HEK293 (cell line): ENCODE results near the gene BLOC1S1.
A peak's percentile ranks its signal among the peaks of the same experiment; 100 is the strongest.

Source experiments
- CTCF ChIA-PET: fragments of 350-600 bp; formaldehyde crosslinking; extraction: SDS; loops from one replicate; lab custom pipeline; 2021; ENCODE audit warnings: antibody characterized with exemption; lab: Yijun Ruan, JAX
- POLR2A ChIA-PET: fragments of 300-600 bp; formaldehyde crosslinking; extraction: SDS; loops from one replicate; lab custom pipeline; 2020; ENCODE audit warnings: antibody characterized with exemption, inconsistent platforms; lab: Yijun Ruan, JAX
- H3K27ac ChIP-seq: fragments of 200-500 bp; sonication (Bioruptor generic); 2 replicates; pipeline ENCODE4 v1.5.1; 2014; ENCODE audit warnings: low read depth, low read length, control low read depth, inconsistent platforms; ENCODE audit errors: extremely low read depth
- H3K36me3 ChIP-seq, 2 experiments: fragments of 200-500 bp in 1 of 2; sonication (Bioruptor generic) in 1 of 2; 1 replicate in 1 of 2; 2 replicates in 1 of 2; pipeline ENCODE4 v1.5.1; 2014 to 2017; ENCODE audit warnings: inconsistent platforms in 2 of 2, low read length in 2 of 2; ENCODE audit not compliant: control insufficient read depth in 2 of 2, insufficient read depth in 1 of 2
- H3K4me1 ChIP-seq: fragments of 200-500 bp; sonication (Bioruptor generic); 2 replicates; pipeline ENCODE4 v1.5.1; 2014; ENCODE audit warnings: mild to moderate bottlenecking, low read length, inconsistent platforms; ENCODE audit not compliant: control insufficient read depth, insufficient read depth
- H3K4me3 ChIP-seq: 2 replicates; pipeline ENCODE4 v1.5.1; 2011; ENCODE audit warnings: low read depth, mild to moderate bottlenecking, control low read depth, low read length, moderate library complexity
- H3K9me3 ChIP-seq: fragments of 200-500 bp; sonication (Bioruptor generic); 2 replicates; pipeline ENCODE4 v1.5.1; 2014; ENCODE audit warnings: low read depth, low read length, inconsistent platforms; ENCODE audit not compliant: control insufficient read depth, insufficient read depth
- KLF16 ChIP-seq: fragments of 450-650 bp; formaldehyde crosslinking; IDR thresholded peaks from 2 replicates; pipeline ENCODE4 v1.5.1; 2017; ENCODE audit warnings: missing biosample characterization, missing genetic modification characterization
- MEIS1 ChIP-seq: sonication (generic); formaldehyde crosslinking; IDR thresholded peaks from 2 replicates; pipeline ENCODE4 v1.8.1; 2022; ENCODE audit warnings: missing genetic modification reagents, mild to moderate bottlenecking, borderline replicate concordance
- MYNN ChIP-seq: fragments of 450-650 bp; formaldehyde crosslinking; IDR thresholded peaks from 2 replicates; pipeline ENCODE4 v1.5.1; 2016; ENCODE audit warnings: missing biosample characterization, missing genetic modification characterization, borderline replicate concordance
- SP2 ChIP-seq: fragments of 450-650 bp; formaldehyde crosslinking; IDR thresholded peaks from 2 replicates; pipeline ENCODE4 v1.5.1; 2016; ENCODE audit warnings: missing biosample characterization, missing genetic modification characterization
- SP3 ChIP-seq: fragments of 450-650 bp; formaldehyde crosslinking; IDR thresholded peaks from 2 replicates; pipeline ENCODE4 v1.5.1; 2016; ENCODE audit warnings: missing biosample characterization, missing genetic modification characterization
- ZBTB20 ChIP-seq: fragments of 450-650 bp; formaldehyde crosslinking; IDR thresholded peaks from 2 replicates; pipeline ENCODE4 v1.5.1; 2016; ENCODE audit warnings: missing biosample characterization, missing genetic modification characterization
- ZBTB48 ChIP-seq: fragments of 450-650 bp; formaldehyde crosslinking; IDR thresholded peaks from 2 replicates; pipeline ENCODE4 v1.5.1; 2016; ENCODE audit warnings: missing biosample characterization, missing genetic modification characterization
- ZNF175 ChIP-seq: fragments of 450-650 bp; formaldehyde crosslinking; IDR thresholded peaks from 2 replicates; pipeline ENCODE4 v1.5.1; 2016; ENCODE audit warnings: missing biosample characterization, missing genetic modification characterization
- ZNF366 ChIP-seq: fragments of 450-650 bp; formaldehyde crosslinking; conservative IDR thresholded peaks from 2 replicates; pipeline ENCODE4 v1.5.1; 2016; ENCODE audit warnings: missing biosample characterization, missing genetic modification characterization
- ZNF394 ChIP-seq: fragments of 450-650 bp; formaldehyde crosslinking; IDR thresholded peaks from 2 replicates; pipeline ENCODE4 v1.5.1; 2016; ENCODE audit warnings: missing biosample characterization, missing genetic modification characterization, mild to moderate bottlenecking, moderate library complexity, borderline replicate concordance
- ZNF433 ChIP-seq: fragments of 450-650 bp; formaldehyde crosslinking; IDR thresholded peaks from 2 replicates; pipeline ENCODE4 v1.5.1; 2016; ENCODE audit warnings: missing biosample characterization, missing genetic modification characterization, low read depth
- ZNF514 ChIP-seq: fragments of 450-650 bp; formaldehyde crosslinking; IDR thresholded peaks from 2 replicates; pipeline ENCODE4 v1.5.1; 2016; ENCODE audit warnings: missing biosample characterization, missing genetic modification characterization
- ZNF555 ChIP-seq: fragments of 450-650 bp; formaldehyde crosslinking; conservative IDR thresholded peaks from 2 replicates; pipeline ENCODE4 v1.5.1; 2017; ENCODE audit warnings: missing biosample characterization, mild to moderate bottlenecking, missing genetic modification characterization, inconsistent platforms
- ZNF585B ChIP-seq: fragments of 450-650 bp; formaldehyde crosslinking; IDR thresholded peaks from 2 replicates; pipeline ENCODE4 v1.5.1; 2016; ENCODE audit warnings: missing biosample characterization, missing genetic modification characterization
- ZNF623 ChIP-seq: fragments of 450-650 bp; formaldehyde crosslinking; IDR thresholded peaks from 2 replicates; pipeline ENCODE4 v1.5.1; 2016; ENCODE audit warnings: missing biosample characterization, missing genetic modification characterization
- ZNF629 ChIP-seq: fragments of 450-650 bp; formaldehyde crosslinking; IDR thresholded peaks from 2 replicates; pipeline ENCODE4 v1.5.1; 2017; ENCODE audit warnings: missing biosample characterization, missing genetic modification characterization
- ZNF677 ChIP-seq: fragments of 450-650 bp; IDR thresholded peaks from 2 replicates; pipeline ENCODE4 v1.5.0; 2018; ENCODE audit warnings: missing biosample characterization, mild to moderate bottlenecking, missing genetic modification characterization, moderate library complexity
- ZNF747 ChIP-seq: fragments of 450-650 bp; formaldehyde crosslinking; IDR thresholded peaks from 2 replicates; pipeline ENCODE4 v1.5.1; 2016; ENCODE audit warnings: missing biosample characterization, missing genetic modification characterization
- ZSCAN30 ChIP-seq: fragments of 450-650 bp; IDR thresholded peaks from 2 replicates; pipeline ENCODE4 v1.5.1; 2018; ENCODE audit warnings: missing biosample characterization, mild to moderate bottlenecking, missing genetic modification characterization, moderate library complexity
- TF ChIP-seq, protein P1 (sequence below): fragments of 450-650 bp; formaldehyde crosslinking; IDR thresholded peaks from 2 replicates; pipeline ENCODE4 v1.5.1; 2016; ENCODE audit warnings: missing biosample characterization, missing genetic modification characterization
- TF ChIP-seq, protein P2 (sequence below): fragments of 450-650 bp; formaldehyde crosslinking; IDR thresholded peaks from 2 replicates; pipeline ENCODE4 v1.5.1; 2016; ENCODE audit warnings: missing biosample characterization, missing genetic modification characterization
- TF ChIP-seq, protein P3 (sequence below): fragments of 450-650 bp; formaldehyde crosslinking; IDR thresholded peaks from 2 replicates; pipeline ENCODE4 v1.5.1; 2017; ENCODE audit warnings: missing biosample characterization, missing genetic modification characterization
- TF ChIP-seq, protein P4 (sequence below): fragments of 450-650 bp; formaldehyde crosslinking; IDR thresholded peaks from 2 replicates; pipeline ENCODE4 v1.5.1; 2016; ENCODE audit warnings: missing biosample characterization, missing genetic modification characterization, low read depth
- TF ChIP-seq, protein P5 (sequence below): fragments of 450-650 bp; formaldehyde crosslinking; conservative IDR thresholded peaks from 2 replicates; pipeline ENCODE4 v1.5.1; 2016; ENCODE audit warnings: low read depth, missing biosample characterization, missing genetic modification characterization

Gene BLOC1S1

DNA sequence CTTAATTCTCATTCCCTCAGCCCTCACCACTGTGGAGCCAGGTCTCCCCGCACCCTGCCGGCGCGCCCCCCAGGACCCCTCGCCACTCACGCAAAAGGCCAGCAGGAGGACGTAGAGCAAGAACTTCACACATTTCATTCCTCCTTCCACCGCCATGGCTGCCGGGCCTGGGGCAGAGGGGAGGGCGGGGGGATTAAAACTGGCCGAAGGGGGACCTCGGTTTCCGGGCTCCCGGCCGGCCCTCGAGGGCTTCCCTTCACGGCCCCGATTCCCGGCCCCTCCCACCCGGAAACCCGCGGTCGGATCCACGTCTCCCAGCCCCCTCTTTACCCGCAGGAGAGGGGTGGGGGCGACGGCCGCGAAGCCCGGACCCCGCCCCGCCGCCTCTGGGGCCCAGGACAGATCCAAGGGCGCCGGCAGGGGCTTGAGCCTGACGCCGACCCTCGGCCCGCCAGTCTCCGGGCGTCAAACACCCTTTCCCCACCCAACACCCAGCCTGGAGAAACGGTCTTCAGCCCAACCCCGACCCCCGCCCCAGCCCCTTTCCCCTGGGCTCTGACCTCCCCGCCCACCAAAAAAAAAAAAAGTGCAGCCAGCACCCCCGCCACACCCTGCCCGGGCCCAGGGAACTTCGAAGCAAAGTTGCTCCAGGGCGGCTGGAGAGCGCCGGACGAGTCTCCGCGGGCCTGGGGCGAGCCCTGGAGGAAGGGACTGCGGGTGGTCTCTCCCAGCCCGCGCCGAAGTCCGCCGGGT is 12.5 kb downstream of the BLOC1S1 start:
- Histone ChIP-seq H3K36me3 (peaks cover 12 to 44% of the 10 kb centered on the region in 2 experiments), H3K4me1 (no peaks in the 10 kb centered on the region; the same call in 1 of the 2 replicates), H3K4me3 (peak overlapping the region; percentile 77), H3K9me3 (no peaks in the 10 kb centered on the region), H3K27ac (peak overlapping the region; percentile 91)
- POLR2A ChIA-PET: interaction anchor here (0.6 to 2.7 kb wide), 10 partner anchors 8 to 279 kb away, joined by 3 to 24 read pairs (median 6); partner anchors contain the start of genes DNAJC14, GDF11, ITGA7 and RAB5B
- CTCF ChIA-PET: interaction anchor here (1.7 kb wide), 1 partner anchor 9 kb away, joined by 9 read pairs; no protein-coding TSS in a partner anchor
- TF ChIP-seq MEIS1 (CRISPR knock-in tag) (no peak), ZBTB48 (no peak), ZNF433 (tag by site-specific recombination) (no peak), ZNF175 (tag by site-specific recombination) (no peak), ZNF555 (tag by site-specific recombination) (no peak), ZNF366 (tag by site-specific recombination) (no peak), MYNN (no peak), SP3 (peak; percentile 46; the same call in 1 of the 2 replicates), ZSCAN30 (tag by site-specific recombination) (0 out of 2 replicates have a peak, but pooled peaks have one; percentile 29), KLF16 (peak; percentile 74), ZBTB20 (tag by site-specific recombination) (peak; percentile 43), ZNF394 (tag by site-specific recombination) (0 out of 2 replicates have a peak, but pooled peaks have one; percentile 9), ZNF514 (tag by site-specific recombination) (no peak), ZNF747 (tag by site-specific recombination) (no peak), SP2 (tag by site-specific recombination) (peak; percentile 52), ZNF629 (tag by site-specific recombination) (no peak), ZNF623 (no peak), ZNF677 (tag by site-specific recombination) (no peak), ZNF585B (tag by site-specific recombination) (no peak)
- TF ChIP-seq, protein P1, sequence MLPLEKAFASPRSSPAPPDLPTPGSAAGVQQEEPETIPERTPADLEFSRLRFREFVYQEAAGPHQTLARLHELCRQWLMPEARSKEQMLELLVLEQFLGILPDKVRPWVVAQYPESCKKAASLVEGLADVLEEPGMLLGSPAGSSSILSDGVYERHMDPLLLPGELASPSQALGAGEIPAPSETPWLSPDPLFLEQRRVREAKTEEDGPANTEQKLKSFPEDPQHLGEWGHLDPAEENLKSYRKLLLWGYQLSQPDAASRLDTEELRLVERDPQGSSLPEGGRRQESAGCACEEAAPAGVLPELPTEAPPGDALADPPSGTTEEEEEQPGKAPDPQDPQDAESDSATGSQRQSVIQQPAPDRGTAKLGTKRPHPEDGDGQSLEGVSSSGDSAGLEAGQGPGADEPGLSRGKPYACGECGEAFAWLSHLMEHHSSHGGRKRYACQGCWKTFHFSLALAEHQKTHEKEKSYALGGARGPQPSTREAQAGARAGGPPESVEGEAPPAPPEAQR (tag by site-specific recombination): no peak
- TF ChIP-seq, protein P2, sequence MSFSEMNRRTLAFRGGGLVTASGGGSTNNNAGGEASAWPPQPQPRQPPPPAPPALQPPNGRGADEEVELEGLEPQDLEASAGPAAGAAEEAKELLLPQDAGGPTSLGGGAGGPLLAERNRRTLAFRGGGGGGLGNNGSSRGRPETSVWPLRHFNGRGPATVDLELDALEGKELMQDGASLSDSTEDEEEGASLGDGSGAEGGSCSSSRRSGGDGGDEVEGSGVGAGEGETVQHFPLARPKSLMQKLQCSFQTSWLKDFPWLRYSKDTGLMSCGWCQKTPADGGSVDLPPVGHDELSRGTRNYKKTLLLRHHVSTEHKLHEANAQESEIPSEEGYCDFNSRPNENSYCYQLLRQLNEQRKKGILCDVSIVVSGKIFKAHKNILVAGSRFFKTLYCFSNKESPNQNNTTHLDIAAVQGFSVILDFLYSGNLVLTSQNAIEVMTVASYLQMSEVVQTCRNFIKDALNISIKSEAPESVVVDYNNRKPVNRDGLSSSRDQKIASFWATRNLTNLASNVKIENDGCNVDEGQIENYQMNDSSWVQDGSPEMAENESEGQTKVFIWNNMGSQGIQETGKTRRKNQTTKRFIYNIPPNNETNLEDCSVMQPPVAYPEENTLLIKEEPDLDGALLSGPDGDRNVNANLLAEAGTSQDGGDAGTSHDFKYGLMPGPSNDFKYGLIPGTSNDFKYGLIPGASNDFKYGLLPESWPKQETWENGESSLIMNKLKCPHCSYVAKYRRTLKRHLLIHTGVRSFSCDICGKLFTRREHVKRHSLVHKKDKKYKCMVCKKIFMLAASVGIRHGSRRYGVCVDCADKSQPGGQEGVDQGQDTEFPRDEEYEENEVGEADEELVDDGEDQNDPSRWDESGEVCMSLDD (tag by site-specific recombination): no peak
- TF ChIP-seq, protein P3, sequence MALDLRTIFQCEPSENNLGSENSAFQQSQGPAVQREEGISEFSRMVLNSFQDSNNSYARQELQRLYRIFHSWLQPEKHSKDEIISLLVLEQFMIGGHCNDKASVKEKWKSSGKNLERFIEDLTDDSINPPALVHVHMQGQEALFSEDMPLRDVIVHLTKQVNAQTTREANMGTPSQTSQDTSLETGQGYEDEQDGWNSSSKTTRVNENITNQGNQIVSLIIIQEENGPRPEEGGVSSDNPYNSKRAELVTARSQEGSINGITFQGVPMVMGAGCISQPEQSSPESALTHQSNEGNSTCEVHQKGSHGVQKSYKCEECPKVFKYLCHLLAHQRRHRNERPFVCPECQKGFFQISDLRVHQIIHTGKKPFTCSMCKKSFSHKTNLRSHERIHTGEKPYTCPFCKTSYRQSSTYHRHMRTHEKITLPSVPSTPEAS (tag by site-specific recombination): no peak
- TF ChIP-seq, protein P4, sequence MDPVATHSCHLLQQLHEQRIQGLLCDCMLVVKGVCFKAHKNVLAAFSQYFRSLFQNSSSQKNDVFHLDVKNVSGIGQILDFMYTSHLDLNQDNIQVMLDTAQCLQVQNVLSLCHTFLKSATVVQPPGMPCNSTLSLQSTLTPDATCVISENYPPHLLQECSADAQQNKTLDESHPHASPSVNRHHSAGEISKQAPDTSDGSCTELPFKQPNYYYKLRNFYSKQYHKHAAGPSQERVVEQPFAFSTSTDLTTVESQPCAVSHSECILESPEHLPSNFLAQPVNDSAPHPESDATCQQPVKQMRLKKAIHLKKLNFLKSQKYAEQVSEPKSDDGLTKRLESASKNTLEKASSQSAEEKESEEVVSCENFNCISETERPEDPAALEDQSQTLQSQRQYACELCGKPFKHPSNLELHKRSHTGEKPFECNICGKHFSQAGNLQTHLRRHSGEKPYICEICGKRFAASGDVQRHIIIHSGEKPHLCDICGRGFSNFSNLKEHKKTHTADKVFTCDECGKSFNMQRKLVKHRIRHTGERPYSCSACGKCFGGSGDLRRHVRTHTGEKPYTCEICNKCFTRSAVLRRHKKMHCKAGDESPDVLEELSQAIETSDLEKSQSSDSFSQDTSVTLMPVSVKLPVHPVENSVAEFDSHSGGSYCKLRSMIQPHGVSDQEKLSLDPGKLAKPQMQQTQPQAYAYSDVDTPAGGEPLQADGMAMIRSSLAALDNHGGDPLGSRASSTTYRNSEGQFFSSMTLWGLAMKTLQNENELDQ: no peak
- TF ChIP-seq, protein P5, sequence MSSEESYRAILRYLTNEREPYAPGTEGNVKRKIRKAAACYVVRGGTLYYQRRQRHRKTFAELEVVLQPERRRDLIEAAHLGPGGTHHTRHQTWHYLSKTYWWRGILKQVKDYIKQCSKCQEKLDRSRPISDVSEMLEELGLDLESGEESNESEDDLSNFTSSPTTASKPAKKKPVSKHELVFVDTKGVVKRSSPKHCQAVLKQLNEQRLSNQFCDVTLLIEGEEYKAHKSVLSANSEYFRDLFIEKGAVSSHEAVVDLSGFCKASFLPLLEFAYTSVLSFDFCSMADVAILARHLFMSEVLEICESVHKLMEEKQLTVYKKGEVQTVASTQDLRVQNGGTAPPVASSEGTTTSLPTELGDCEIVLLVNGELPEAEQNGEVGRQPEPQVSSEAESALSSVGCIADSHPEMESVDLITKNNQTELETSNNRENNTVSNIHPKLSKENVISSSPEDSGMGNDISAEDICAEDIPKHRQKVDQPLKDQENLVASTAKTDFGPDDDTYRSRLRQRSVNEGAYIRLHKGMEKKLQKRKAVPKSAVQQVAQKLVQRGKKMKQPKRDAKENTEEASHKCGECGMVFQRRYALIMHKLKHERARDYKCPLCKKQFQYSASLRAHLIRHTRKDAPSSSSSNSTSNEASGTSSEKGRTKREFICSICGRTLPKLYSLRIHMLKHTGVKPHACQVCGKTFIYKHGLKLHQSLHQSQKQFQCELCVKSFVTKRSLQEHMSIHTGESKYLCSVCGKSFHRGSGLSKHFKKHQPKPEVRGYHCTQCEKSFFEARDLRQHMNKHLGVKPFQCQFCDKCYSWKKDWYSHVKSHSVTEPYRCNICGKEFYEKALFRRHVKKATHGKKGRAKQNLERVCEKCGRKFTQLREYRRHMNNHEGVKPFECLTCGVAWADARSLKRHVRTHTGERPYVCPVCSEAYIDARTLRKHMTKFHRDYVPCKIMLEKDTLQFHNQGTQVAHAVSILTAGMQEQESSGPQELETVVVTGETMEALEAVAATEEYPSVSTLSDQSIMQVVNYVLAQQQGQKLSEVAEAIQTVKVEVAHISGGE: peak; percentile 36; the same call in 1 of the 2 replicates
